ENCODE measurements around the gene SYT9. TPM values are rescaled to one million over a fixed set of nuclear protein-coding genes. Genes with fewer than 3 reads are reported as not detected.

Gene SYT9
- total and polyA plus RNA-seq, 3 donors from 2014 or later, result 2.7 to 4.1 (median 3.1) TPM

- intact Hi-C loops (cut with DNase I; ENCODE audit: low total_unique reads), result no loop called here
- Histone ChIP-seq H3K27ac (no peak overlapping the region), H3K36me3 (ENCODE audit: low read depth, missing control alignments) (no peaks in the 10 kb centered on the region), H3K27me3 (no peaks in the 10 kb centered on the region), H3K9me3 (no peaks in the 10 kb centered on the region), H3K4me3 (no peak overlapping the region), H3K4me1 (peaks cover 31% of the 10 kb centered on the region)
- DNase-seq, result no peak
- TF ChIP-seq CTCF (IDR thresholded peaks at IDR 0.05), result no peak
- TF ChIP-seq POLR2A (IDR thresholded peaks at IDR 0.05), result no peak
- 64 to 88% methylated on average over 1 to 2 of the region's 2 CpGs for WGBS, 2 donors
Observed at GRCh38 chr11:7509966-7510365, 258.3 kb downstream of the SYT9 start.

- Histone ChIP-seq H3K4me3 (no peak overlapping the region), H3K27ac (peak overlapping the region; percentile 95 to 96), H3K27me3 (no peaks in the 10 kb centered on the region), H3K4me1 (peaks cover 31% of the 10 kb centered on the region), H3K36me3 (ENCODE audit: low read depth, missing control alignments) (no peaks in the 10 kb centered on the region), H3K9me3 (no peaks in the 10 kb centered on the region)
- intact Hi-C loops (cut with DNase I; ENCODE audit: low total_unique reads), result no loop called here
- peak; percentile 78 for DNase-seq
- 26 to 53% methylated on average over 4 to 5 of the region's 5 CpGs for WGBS, 2 donors
- TF ChIP-seq CTCF (IDR thresholded peaks at IDR 0.05), result no peak
- TF ChIP-seq POLR2A (IDR thresholded peaks at IDR 0.05), result no peak
Observed at GRCh38 chr11:7511401-7511800, 259.7 kb downstream of the SYT9 start.

GRCh38 chr11:7512525-7513233 lies 261.0 kb downstream of the SYT9 start:
- Histone ChIP-seq H3K4me3 (peak overlapping the region; percentile 79 to 88), H3K4me1 (peaks cover 31% of the 10 kb centered on the region), H3K9me3 (no peaks in the 10 kb centered on the region), H3K27ac (peak overlapping the region; percentile 95 to 96), H3K27me3 (no peaks in the 10 kb centered on the region), H3K36me3 (ENCODE audit: low read depth, missing control alignments) (no peaks in the 10 kb centered on the region)
- WGBS, 2 donors, result 1 to 6% methylated on average over 16 to 18 of the region's 18 CpGs
- TF ChIP-seq CTCF (IDR thresholded peaks at IDR 0.05) (no peak), POLR2A (IDR thresholded peaks at IDR 0.05) (no peak)
- peak; percentile 75 for DNase-seq
- intact Hi-C loops (cut with DNase I; ENCODE audit: low total_unique reads), result no loop called here

GRCh38 chr11:7513234-7514098 lies 261.8 kb downstream of the SYT9 start, which contains the start of gene PPFIBP2:
PPFIBP2 (plus strand) TSS chr11:7513999; CDS start chr11:7549476, 35,477 bp downstream.
- TF ChIP-seq CTCF (IDR thresholded peaks at IDR 0.05) (peak; percentile 49 to 65 (median 53)), POLR2A (IDR thresholded peaks at IDR 0.05) (no peak)
- no peaks in the 10 kb centered on the region for H3K27me3 ChIP-seq
- no peaks in the 10 kb centered on the region for H3K36me3 ChIP-seq (ENCODE audit: low read depth, missing control alignments)
- H3K4me1 ChIP-seq, result peaks cover 31% of the 10 kb centered on the region
- DNase-seq, result peak; percentile 86
- H3K27ac ChIP-seq, result peak within 1 kb of the TSS; percentile 95 to 96
- no peaks in the 10 kb centered on the region for H3K9me3 ChIP-seq
- 0% methylated on average over 12 to 67 of the region's 79 CpGs for WGBS, 2 donors
- intact Hi-C loops (cut with DNase I; ENCODE audit: low total_unique reads), result no loop called here
- H3K4me3 ChIP-seq, result peak within 1 kb of the TSS; percentile 79 to 88
